A673 (cell line): Measurements from ENCODE around the gene SLC22A13.

ENCODE experiments used
- CTCF ChIP-seq: fragments of 300-800, 200-600 bp; sonication (generic); conservative IDR thresholded peaks from 2 replicates; pipeline ENCODE4 v1.5.1; 2017; ENCODE audit warnings: low read depth, mild to moderate bottlenecking, antibody characterized with exemption, low read length, moderate library complexity, mixed read lengths
- EZH2 ChIP-seq: fragments of 200-600 bp; sonication (generic); IDR thresholded peaks from 2 replicates; pipeline ENCODE4 v1.6.1; 2017; ENCODE audit warnings: borderline replicate concordance, low read depth, mild to moderate bottlenecking, mixed read lengths, antibody characterized with exemption, low read length; ENCODE audit not compliant: poor library complexity, severe bottlenecking

GRCh38 chr3:38315488-38316230, 50.0 kb downstream of the SLC22A13 start:
- no peak for TF ChIP-seq CTCF
- TF ChIP-seq EZH2: no peak
